ENCODE data around the gene RBCK1. TPM values are rescaled to one million over a fixed set of nuclear protein-coding genes. Genes with fewer than 3 reads are reported as not detected.

The RBCK1 gene
- total and polyA plus RNA-seq, 10 of the 15 experiments (the other 5 are each of a cell fraction or from before 2014, with no cell fraction given) = 14.1 to 99.7 (median 76.0) TPM

- Histone ChIP-seq H3K36me3 (ENCODE audit: control insufficient read depth in 2 of 2, insufficient read depth in 2 of 2, low read length in 1 of 2) (no peaks in the 10 kb centered on the region), H3K4me1 (ENCODE audit: control insufficient read depth, insufficient read depth, low read length) (peaks cover 10% of the 10 kb centered on the region), H2AFZ (ENCODE audit: control insufficient read depth, low read depth, low read length) (peak overlapping the region; percentile 38), H4K20me1 (ENCODE audit: control insufficient read depth, insufficient read depth) (no peaks in the 10 kb centered on the region), H3K27ac (ENCODE audit: control insufficient read depth, insufficient read depth) (0 out of 2 replicates have a peak overlapping the region, but pooled peaks have one; percentile 22), H3K4me3 (peak overlapping the region; percentile 98), H3K9ac (ENCODE audit: control insufficient read depth, insufficient read depth, low read length) (peak overlapping the region; percentile 73), H3K4me2 (ENCODE audit: control insufficient read depth, insufficient read depth) (peak overlapping the region; percentile 77), H3K9me3 (replicated peaks; ENCODE audit: control insufficient read depth, insufficient read depth, low read length) (no peaks in the 10 kb centered on the region), H3K27me3 (replicated peaks in 1 of 2; ENCODE audit: control insufficient read depth in 2 of 2, insufficient read depth in 2 of 2, low read length in 1 of 2) (no peaks in the 10 kb centered on the region), H3K79me2 (ENCODE audit: control insufficient read depth, insufficient read depth, low read length) (peaks cover 16% of the 10 kb centered on the region)
- SMC1A ChIA-PET (ENCODE audit: uncharacterized antibody, unreplicated experiment) = interaction anchor here (0.7 to 1.6 kb wide), 5 partner anchors 8 to 96 kb away, joined by 3 to 4 read pairs (median 3); no protein-coding TSS in a partner anchor
- ATAC-seq (peak; percentile 85), FAIRE-seq (no peak), DNase-seq (ENCODE audit: low read depth, low spot score) (peak; percentile 48)
- RAD21 ChIA-PET (ENCODE audit: unreplicated experiment) = interaction anchor here (1.2 kb wide), 1 partner anchor 26 kb away, joined by 4 read pairs; no protein-coding TSS in a partner anchor
- in situ Hi-C loops (cut with MboI) = no loop called here
- intact Hi-C loops (cut with micrococcal nuclease; ENCODE audit: unreplicated experiment) = loop anchor here (2.0 kb wide), 2 partner anchors 25 to 81 kb away; partner anchors contain the start of gene TBC1D20
- 2% methylated on average over 25 of the region's 49 CpGs for WGBS (ENCODE audit: insufficient coverage, insufficient replicate concordance, low lambda C conversion rate, missing lambda C conversion rate)
- no TSS peak for BruUV-seq (replicated peaks)
- POLR2A ChIA-PET = interaction anchor here (1.2 to 2.0 kb wide), 3 partner anchors 26 to 84 kb away, joined by 3 to 6 read pairs (median 4); partner anchors contain the start of gene ZCCHC3
- CTCF ChIA-PET = interaction anchor here (1.0 to 1.4 kb wide), 5 partner anchors 8 to 156 kb away, joined by 3 to 6 read pairs (median 4); no protein-coding TSS in a partner anchor
- TF ChIP-seq IRF4 (IDR thresholded peaks at IDR 0.05; ENCODE audit: low read depth, low read length) = 0 out of 2 replicates have a peak, but pooled peaks have one; percentile 36
- TF ChIP-seq NBN (IDR thresholded peaks at IDR 0.05) = 0 out of 2 replicates have a peak, but pooled peaks have one; percentile 59
- TF ChIP-seq MYB (IDR thresholded peaks at IDR 0.05; ENCODE audit: borderline replicate concordance, low read depth, low read length) = no peak
- TF ChIP-seq SMARCA5 (IDR thresholded peaks at IDR 0.05) = 0 out of 2 replicates have a peak, but pooled peaks have one; percentile 15
- peak; percentile 83; the same call in 1 of the 2 replicates for TF ChIP-seq TCF12 (IDR thresholded peaks at IDR 0.05; ENCODE audit: low read depth, low read length)
- TF ChIP-seq, protein P1, sequence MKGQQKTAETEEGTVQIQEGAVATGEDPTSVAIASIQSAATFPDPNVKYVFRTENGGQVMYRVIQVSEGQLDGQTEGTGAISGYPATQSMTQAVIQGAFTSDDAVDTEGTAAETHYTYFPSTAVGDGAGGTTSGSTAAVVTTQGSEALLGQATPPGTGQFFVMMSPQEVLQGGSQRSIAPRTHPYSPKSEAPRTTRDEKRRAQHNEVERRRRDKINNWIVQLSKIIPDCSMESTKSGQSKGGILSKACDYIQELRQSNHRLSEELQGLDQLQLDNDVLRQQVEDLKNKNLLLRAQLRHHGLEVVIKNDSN (IDR thresholded peaks at IDR 0.05; ENCODE audit: borderline replicate concordance, extremely low read length, insufficient read depth, low read depth, low read length) = no peak
- peak in 1 of 2 experiments; percentile 16; a peak in 1 of 4 replicates for TF ChIP-seq IKZF2 (IDR thresholded peaks at IDR 0.05)
- peak; percentile 93 for TF ChIP-seq BACH1 (IDR thresholded peaks at IDR 0.05; ENCODE audit: borderline replicate concordance)
- TF ChIP-seq POLR2A (IDR thresholded peaks at IDR 0.05; ENCODE audit: low read depth, low read length) = peak; percentile 79
- no peak for TF ChIP-seq ZBTB11 (CRISPR knock-in tag; IDR thresholded peaks at IDR 0.05)
- TF ChIP-seq CREB1 (IDR thresholded peaks at IDR 0.05; ENCODE audit: low read depth) = peak; percentile 32; the same call in 1 of the 2 replicates
- TF ChIP-seq DPF2 (IDR thresholded peaks at IDR 0.05) = 0 out of 2 replicates have a peak, but pooled peaks have one; percentile 53
- 0 out of 2 replicates have a peak, but pooled peaks have one; percentile 48 for TF ChIP-seq TARDBP (IDR thresholded peaks at IDR 0.05; ENCODE audit: borderline replicate concordance)
- no peak for TF ChIP-seq STAT3 (IDR thresholded peaks at IDR 0.05; ENCODE audit: low read depth, low read length)
- 0 out of 2 replicates have a peak, but pooled peaks have one; percentile 18 for TF ChIP-seq NKRF (conservative IDR thresholded peaks at IDR 0.05)
- TF ChIP-seq ETV6 (conservative IDR thresholded peaks at IDR 0.05 in 1 of 2, IDR thresholded peaks at IDR 0.05 in 1 of 2; ENCODE audit: borderline replicate concordance in 1 of 2, low read depth in 1 of 2) = 0 out of 4 replicates have a peak, but pooled peaks of 1 of the 2 experiments have one; percentile 8
- peak in 1 of 2 experiments; percentile 65; a peak in 2 of 4 replicates for TF ChIP-seq BHLHE40 (IDR thresholded peaks at IDR 0.05; ENCODE audit: borderline replicate concordance in 1 of 2, low read depth in 2 of 2, low read length in 1 of 2)
Observed at GRCh38 chr20:381581-382290, 26.4 kb upstream of the RBCK1 start.

Data from GM12878 (cell line).